ENCODE results near the gene CNNM3. TPM values are rescaled to one million over a fixed set of nuclear protein-coding genes. Genes with fewer than 3 reads are reported as not detected.

The CNNM3 gene
- total RNA-seq, 6 experiments from 2014 or later, result 6.3 to 10.0 (median 8.5) TPM

GRCh38 chr2:96808176-96808837 is 7.8 kb upstream of the CNNM3 start:
- no peak for DNase-seq
- no peaks in the 10 kb centered on the region; the same call in 1 of the 2 replicates for H3K27me3 Mint-ChIP-seq (ENCODE audit: insufficient read depth)
- no peak overlapping the region for H3K27ac Mint-ChIP-seq
- H3K36me3 Mint-ChIP-seq (ENCODE audit: low read depth), result no peaks in the 10 kb centered on the region
- TF ChIP-seq CTCF (IDR thresholded peaks at IDR 0.05), result no peak
- H3K4me1 Mint-ChIP-seq (ENCODE audit: low read depth), result no peaks in the 10 kb centered on the region
- no peaks in the 10 kb centered on the region for H3K9me3 Mint-ChIP-seq
- no peak overlapping the region for H3K4me3 Mint-ChIP-seq

- no peak for DNase-seq
- no peak for TF ChIP-seq CTCF (IDR thresholded peaks at IDR 0.05)
- no peaks in the 10 kb centered on the region; the same call in 1 of the 2 replicates for H3K27me3 Mint-ChIP-seq (ENCODE audit: insufficient read depth)
- no peak overlapping the region for H3K4me3 Mint-ChIP-seq
- no peaks in the 10 kb centered on the region for H3K4me1 Mint-ChIP-seq (ENCODE audit: low read depth)
- no peak overlapping the region for H3K27ac Mint-ChIP-seq
- no peaks in the 10 kb centered on the region for H3K9me3 Mint-ChIP-seq
- H3K36me3 Mint-ChIP-seq (ENCODE audit: low read depth), result no peaks in the 10 kb centered on the region
Observed at GRCh38 chr2:96809216-96809882, 6.7 kb upstream of the CNNM3 start.

GRCh38 chr2:96809951-96810782 is 5.9 kb upstream of the CNNM3 start:
- H3K27ac Mint-ChIP-seq, result no peak overlapping the region
- no peak for TF ChIP-seq CTCF (IDR thresholded peaks at IDR 0.05)

GRCh38 chr2:96810783-96811192 is 5.3 kb upstream of the CNNM3 start:
- no peak for TF ChIP-seq CTCF (IDR thresholded peaks at IDR 0.05)

More at GRCh38 chr2:96809951-96810782, 5.9 kb upstream of the CNNM3 start:
- Mint-ChIP-seq H3K36me3 (ENCODE audit: low read depth) (no peaks in the 10 kb centered on the region), H3K27me3 (ENCODE audit: insufficient read depth) (no peaks in the 10 kb centered on the region; the same call in 1 of the 2 replicates), H3K4me3 (no peak overlapping the region), H3K4me1 (ENCODE audit: low read depth) (peaks cover 4% of the 10 kb centered on the region), H3K9me3 (no peaks in the 10 kb centered on the region)
- no peak for DNase-seq

GRCh38 chr2:96811917-96812316 is 4.2 kb upstream of the CNNM3 start:
- TF ChIP-seq CTCF (IDR thresholded peaks at IDR 0.05), result no peak
- Mint-ChIP-seq H3K36me3 (ENCODE audit: low read depth) (no peaks in the 10 kb centered on the region), H3K27ac (no peak overlapping the region), H3K9me3 (no peaks in the 10 kb centered on the region), H3K4me1 (ENCODE audit: low read depth) (peaks cover 9% of the 10 kb centered on the region), H3K27me3 (ENCODE audit: insufficient read depth) (no peaks in the 10 kb centered on the region; the same call in 1 of the 2 replicates), H3K4me3 (no peak overlapping the region)
- DNase-seq, result no peak

More at GRCh38 chr2:96810783-96811192, 5.3 kb upstream of the CNNM3 start:
- Mint-ChIP-seq H3K27ac (no peak overlapping the region), H3K4me3 (no peak overlapping the region), H3K9me3 (no peaks in the 10 kb centered on the region), H3K27me3 (ENCODE audit: insufficient read depth) (no peaks in the 10 kb centered on the region; the same call in 1 of the 2 replicates), H3K36me3 (ENCODE audit: low read depth) (no peaks in the 10 kb centered on the region), H3K4me1 (ENCODE audit: low read depth) (peaks cover 9% of the 10 kb centered on the region)
- no peak for DNase-seq

Measured in HFFc6 (cell line).